HepG2 (cell line): Measurements from ENCODE around the gene KIF26B. TPM values are rescaled to one million over a fixed set of nuclear protein-coding genes. Genes with fewer than 3 reads are reported as not detected.

Experiments used
- ATAC-seq: fragments of 200-7000 bp; cut with Tn5 transposase; 3 replicates; pipeline ENCODE4 v1.9.1; 2020; ENCODE audit warnings: mild to moderate bottlenecking, moderate library complexity
- BruUV-seq: library from RNA; stranded (reverse); fragments of 400-500 nt; replicated peaks from 2 replicates; lab custom pipeline; 2021; lab: Mats Ljungman, UMichigan
- CTCF ChIA-PET: fragments of 300-600 bp; formaldehyde crosslinking; extraction: SDS; loops from one replicate; lab custom pipeline; 2021; ENCODE audit warnings: low total read pairs, inconsistent platforms, low intra/inter-chr PET ratio; lab: Yijun Ruan, JAX
- POLR2A ChIA-PET: fragments of 350-600 bp; sonication (Branson Sonifier 250); formaldehyde crosslinking; loops from one replicate; lab custom pipeline; 2020; ENCODE audit warnings: antibody characterized with exemption, inconsistent platforms; lab: Yijun Ruan, JAX
- DNase-seq: peaks from one replicate; pipeline ENCODE4 v3.0.0-alpha.2; 2015; ENCODE audit warnings: low spot score
- FAIRE-seq: peaks from 3 replicates; lab custom pipeline; 2011; peaks lifted over from hg19 to GRCh38; lab: Jason Lieb, UNC
- H2AFZ ChIP-seq: one replicate; pipeline ENCODE4 v1.6.1; 2011; ENCODE audit warnings: low read length, inconsistent platforms
- H3K27ac ChIP-seq: fragments of 300-600 bp; 3 replicates; pipeline ENCODE4 v1.8.0; 2011; ENCODE audit warnings: mixed run types, mild to moderate bottlenecking, mixed read lengths, low read length, inconsistent platforms; ENCODE audit not compliant: insufficient read depth; ENCODE audit errors: extremely low read length
- H3K27me3 ChIP-seq, 2 experiments: fragments of 200-600 bp in 1 of 2; 2 replicates in 1 of 2; 3 replicates in 1 of 2; pipeline versions ENCODE4 v1.6.0 to v1.8.0; 2011; ENCODE audit warnings: low read length in 2 of 2, mild to moderate bottlenecking in 2 of 2, moderate library complexity in 2 of 2, inconsistent platforms in 1 of 2; ENCODE audit not compliant: insufficient read depth in 2 of 2, control insufficient read depth in 1 of 2
- H3K36me3 ChIP-seq, 2 experiments: fragments of 200-600 bp in 1 of 2; replicated peaks in 1 of 2; 2 replicates in 1 of 2; 3 replicates in 1 of 2; pipeline versions ENCODE4 v1.5.1 to v1.8.0; 2011; ENCODE audit warnings: low read length in 2 of 2, inconsistent platforms in 1 of 2; ENCODE audit not compliant: insufficient read depth in 2 of 2, control insufficient read depth in 1 of 2
- H3K4me1 ChIP-seq: 2 replicates; pipeline ENCODE4 v1.5.1; 2012; ENCODE audit warnings: low read length, inconsistent platforms; ENCODE audit not compliant: insufficient read depth
- H3K4me2 ChIP-seq: 2 replicates; pipeline ENCODE4 v1.6.0; 2011; ENCODE audit warnings: low read depth, low read length, inconsistent platforms
- H3K4me3 ChIP-seq, 3 experiments: fragments of 200-600 bp in 1 of 3; sonication (generic), shearing (Covaris generic) in 1 of 3; replicated peaks in 1 of 3; 2 replicates each; pipeline ENCODE4 v1.5.1; 2011 to 2016; ENCODE audit warnings: low read length in 3 of 3, inconsistent platforms in 2 of 3, low read depth in 2 of 3, mild to moderate bottlenecking in 2 of 3, control low read depth in 1 of 3, mixed read lengths in 1 of 3; ENCODE audit not compliant: insufficient read depth in 1 of 3
- H3K79me2 ChIP-seq: one replicate; pipeline ENCODE4 v1.6.1; 2011; ENCODE audit warnings: low read length, inconsistent platforms; ENCODE audit not compliant: insufficient read depth
- H3K9ac ChIP-seq: 2 replicates; pipeline ENCODE4 v1.6.0; 2011; ENCODE audit warnings: mild to moderate bottlenecking, low read depth, low read length, inconsistent platforms; ENCODE audit not compliant: insufficient read depth
- H3K9me3 ChIP-seq: 2 replicates; pipeline ENCODE4 v1.5.1; 2012; ENCODE audit warnings: mild to moderate bottlenecking, low read length
- H4K20me1 ChIP-seq: 2 replicates; pipeline ENCODE4 v1.6.0; 2011; ENCODE audit warnings: inconsistent platforms, mild to moderate bottlenecking, low read length, moderate library complexity; ENCODE audit not compliant: insufficient read depth
- CHCHD3 ChIP-seq: sonication (generic); formaldehyde crosslinking; IDR thresholded peaks from 2 replicates; pipeline ENCODE4 v1.8.0; 2022; ENCODE audit warnings: mild to moderate bottlenecking, missing genetic modification reagents, moderate library complexity
- ZNF263 ChIP-seq: sonication (generic); formaldehyde crosslinking; IDR thresholded peaks from 2 replicates; pipeline ENCODE4 v1.4.0; 2020; ENCODE audit warnings: missing genetic modification reagents
- ZNF292 ChIP-seq: sonication (generic); formaldehyde crosslinking; IDR thresholded peaks from 2 replicates; pipeline ENCODE4 v1.8.1; 2022; ENCODE audit warnings: mild to moderate bottlenecking, low read depth, missing genetic modification reagents, borderline replicate concordance
- ZNF382 ChIP-seq: sonication (generic); formaldehyde crosslinking; IDR thresholded peaks from 2 replicates; pipeline ENCODE4 v1.5.0; 2020; ENCODE audit warnings: missing genetic modification reagents, mild to moderate bottlenecking, borderline replicate concordance
- ZNF549 ChIP-seq: sonication (generic); formaldehyde crosslinking; IDR thresholded peaks from 2 replicates; pipeline ENCODE4 v1.5.0; 2020; ENCODE audit warnings: missing genetic modification reagents
- ZNF607 ChIP-seq: sonication (generic); formaldehyde crosslinking; IDR thresholded peaks from 2 replicates; pipeline ENCODE4 v1.5.1; 2020; ENCODE audit warnings: missing genetic modification reagents, mild to moderate bottlenecking, borderline replicate concordance
- ZNF788 ChIP-seq: sonication (generic); formaldehyde crosslinking; IDR thresholded peaks from 2 replicates; pipeline ENCODE4 v1.5.0; 2020; ENCODE audit warnings: mild to moderate bottlenecking, missing genetic modification reagents, borderline replicate concordance
- WGBS: methylation state at CpG from one replicate; pipeline ENCODE4 v1.1.6; 2017; ENCODE audit warnings: low lambda C conversion rate; 5-methylcytosine and 5-hydroxymethylcytosine counted together
- in situ Hi-C: cut with HindIII; loops from 2 replicates; pipeline ENCODE4 v1.10.0; 2017; ENCODE audit warnings: low pct_unique_long_range_greater_than_20kb; ENCODE audit not compliant: extremely low pct_ligation_motif_present
- intact Hi-C: fragments of 100-400 bp; cut with micrococcal nuclease; formaldehyde crosslinking; loops from one replicate; pipeline ENCODE4 v1.10.0; 2022; ENCODE audit not compliant: unreplicated experiment
- polyA plus RNA-seq, 8 experiments: library from polyadenylated mRNA; depleted of rRNA in 3 of 8; stranded (reverse) in 7 of 8; unstranded in 1 of 8; fragments of >200 nt; fragmentation: Illumina TruSeq in 4 of 8; extraction: Trizol in 4 of 8; gene quantifications; 2 replicates each; pipeline versions ENCODE4 v1.2.1 to v1.2.3, GENCODE V29; 2011 to 2016; ENCODE audit warnings: low read depth in 4 of 8, missing spikeins in 1 of 8, mixed read lengths in 1 of 8; ENCODE audit not compliant: insufficient read depth in 1 of 8
- total RNA-seq, 5 experiments: library from RNA; depleted of rRNA; stranded (reverse); fragments of >200 nt; fragmentation: Illumina TruSeq; extraction: Trizol; gene quantifications; 2 replicates each; pipeline ENCODE4 v1.2.3, GENCODE V29; 2016; ENCODE audit warnings: low read depth in 1 of 5
- TF ChIP-seq, protein P1 (sequence below): sonication (generic); formaldehyde crosslinking; IDR thresholded peaks from 2 replicates; pipeline ENCODE4 v1.8.0; 2022; ENCODE audit warnings: mild to moderate bottlenecking, missing genetic modification reagents
- TF ChIP-seq, protein P2 (sequence below): sonication (generic); formaldehyde crosslinking; IDR thresholded peaks from 2 replicates; pipeline ENCODE4 v1.4.0; 2020; ENCODE audit warnings: missing genetic modification reagents, low read depth, mild to moderate bottlenecking, borderline replicate concordance
- TF ChIP-seq, protein P3 (sequence below): sonication (generic); formaldehyde crosslinking; IDR thresholded peaks from 2 replicates; pipeline ENCODE4 v1.5.1; 2020; ENCODE audit warnings: missing genetic modification reagents, mild to moderate bottlenecking, borderline replicate concordance
- TF ChIP-seq, protein P4 (sequence below): sonication (generic); formaldehyde crosslinking; IDR thresholded peaks from 2 replicates; pipeline ENCODE4 v1.8.0; 2022; ENCODE audit warnings: low read depth, missing genetic modification reagents
- TF ChIP-seq, protein P5 (sequence below): sonication (generic); formaldehyde crosslinking; conservative IDR thresholded peaks from 2 replicates; pipeline ENCODE4 v1.8.0; 2022; ENCODE audit warnings: low read depth, missing genetic modification reagents

The KIF26B gene
- total and polyA plus RNA-seq, 2 of the 13 experiments (the other 11 are each of a cell fraction or from before 2014, with no cell fraction given), result 0.08 to 0.09 TPM

DNA sequence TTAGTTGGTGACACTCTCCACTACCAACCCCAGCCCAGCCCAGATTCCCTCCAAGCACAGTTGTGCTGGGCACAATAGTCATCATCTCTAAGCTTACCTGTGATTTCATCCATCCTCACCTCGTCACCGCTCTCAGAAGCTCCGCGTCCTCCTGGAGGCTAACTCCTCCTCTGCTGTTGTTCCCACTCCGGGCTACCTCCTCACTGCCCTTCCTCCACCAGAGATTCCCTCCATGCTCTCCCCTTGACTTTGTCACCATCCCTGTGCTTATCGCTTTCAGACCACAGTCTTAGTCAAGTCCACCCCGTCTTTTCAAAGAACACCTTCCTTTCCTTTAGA lies 47.0 kb upstream of the KIF26B start:
- Histone ChIP-seq H3K79me2 (no peaks in the 10 kb centered on the region), H3K4me3 (peak overlapping the region; percentile 39 to 68 (median 55); a peak in 4 of 6 replicates), H3K9ac (peak overlapping the region; percentile 69), H2AFZ (no peak overlapping the region), H3K4me1 (peaks cover 53% of the 10 kb centered on the region), H3K27me3 (no peaks in the 10 kb centered on the region), H4K20me1 (no peaks in the 10 kb centered on the region), H3K27ac (peak overlapping the region; percentile 77), H3K36me3 (no peaks in the 10 kb centered on the region)
- no peak; the same call in 2 of the 3 replicates for ATAC-seq
- intact Hi-C loops, result loop anchor here (1.0 to 2.0 kb wide), 2 partner anchors 21 to 62 kb away; no protein-coding TSS in a partner anchor
- TF ChIP-seq CHCHD3 (CRISPR knock-in tag), result peak; percentile 5; the same call in 1 of the 2 replicates
- TF ChIP-seq, protein P1, sequence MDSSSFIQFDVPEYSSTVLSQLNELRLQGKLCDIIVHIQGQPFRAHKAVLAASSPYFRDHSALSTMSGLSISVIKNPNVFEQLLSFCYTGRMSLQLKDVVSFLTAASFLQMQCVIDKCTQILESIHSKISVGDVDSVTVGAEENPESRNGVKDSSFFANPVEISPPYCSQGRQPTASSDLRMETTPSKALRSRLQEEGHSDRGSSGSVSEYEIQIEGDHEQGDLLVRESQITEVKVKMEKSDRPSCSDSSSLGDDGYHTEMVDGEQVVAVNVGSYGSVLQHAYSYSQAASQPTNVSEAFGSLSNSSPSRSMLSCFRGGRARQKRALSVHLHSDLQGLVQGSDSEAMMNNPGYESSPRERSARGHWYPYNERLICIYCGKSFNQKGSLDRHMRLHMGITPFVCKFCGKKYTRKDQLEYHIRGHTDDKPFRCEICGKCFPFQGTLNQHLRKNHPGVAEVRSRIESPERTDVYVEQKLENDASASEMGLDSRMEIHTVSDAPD, result 0 out of 2 replicates have a peak, but pooled peaks have one; percentile 47
- TF ChIP-seq ZNF788 (CRISPR knock-in tag), result 0 out of 2 replicates have a peak, but pooled peaks have one; percentile 26
- TF ChIP-seq, protein P2, sequence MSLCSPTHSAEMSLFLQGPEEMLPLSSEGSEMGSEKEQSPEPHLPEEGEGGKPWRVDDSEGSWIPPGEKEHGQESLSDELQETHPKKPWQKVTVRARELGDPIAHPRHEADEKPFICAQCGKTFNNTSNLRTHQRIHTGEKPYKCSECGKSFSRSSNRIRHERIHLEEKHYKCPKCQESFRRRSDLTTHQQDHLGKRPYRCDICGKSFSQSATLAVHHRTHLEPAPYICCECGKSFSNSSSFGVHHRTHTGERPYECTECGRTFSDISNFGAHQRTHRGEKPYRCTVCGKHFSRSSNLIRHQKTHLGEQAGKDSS (CRISPR knock-in tag), result 0 out of 2 replicates have a peak, but pooled peaks have one; percentile 14
- TF ChIP-seq, protein P3, sequence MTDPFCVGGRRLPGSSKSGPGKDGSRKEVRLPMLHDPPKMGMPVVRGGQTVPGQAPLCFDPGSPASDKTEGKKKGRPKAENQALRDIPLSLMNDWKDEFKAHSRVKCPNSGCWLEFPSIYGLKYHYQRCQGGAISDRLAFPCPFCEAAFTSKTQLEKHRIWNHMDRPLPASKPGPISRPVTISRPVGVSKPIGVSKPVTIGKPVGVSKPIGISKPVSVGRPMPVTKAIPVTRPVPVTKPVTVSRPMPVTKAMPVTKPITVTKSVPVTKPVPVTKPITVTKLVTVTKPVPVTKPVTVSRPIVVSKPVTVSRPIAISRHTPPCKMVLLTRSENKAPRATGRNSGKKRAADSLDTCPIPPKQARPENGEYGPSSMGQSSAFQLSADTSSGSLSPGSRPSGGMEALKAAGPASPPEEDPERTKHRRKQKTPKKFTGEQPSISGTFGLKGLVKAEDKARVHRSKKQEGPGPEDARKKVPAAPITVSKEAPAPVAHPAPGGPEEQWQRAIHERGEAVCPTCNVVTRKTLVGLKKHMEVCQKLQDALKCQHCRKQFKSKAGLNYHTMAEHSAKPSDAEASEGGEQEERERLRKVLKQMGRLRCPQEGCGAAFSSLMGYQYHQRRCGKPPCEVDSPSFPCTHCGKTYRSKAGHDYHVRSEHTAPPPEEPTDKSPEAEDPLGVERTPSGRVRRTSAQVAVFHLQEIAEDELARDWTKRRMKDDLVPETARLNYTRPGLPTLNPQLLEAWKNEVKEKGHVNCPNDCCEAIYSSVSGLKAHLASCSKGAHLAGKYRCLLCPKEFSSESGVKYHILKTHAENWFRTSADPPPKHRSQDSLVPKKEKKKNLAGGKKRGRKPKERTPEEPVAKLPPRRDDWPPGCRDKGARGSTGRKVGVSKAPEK (CRISPR knock-in tag), result peak; percentile 81; the same call in 1 of the 2 replicates
- 0 out of 2 replicates have a peak, but pooled peaks have one; percentile 22 for TF ChIP-seq ZNF607
- TF ChIP-seq, protein P4, sequence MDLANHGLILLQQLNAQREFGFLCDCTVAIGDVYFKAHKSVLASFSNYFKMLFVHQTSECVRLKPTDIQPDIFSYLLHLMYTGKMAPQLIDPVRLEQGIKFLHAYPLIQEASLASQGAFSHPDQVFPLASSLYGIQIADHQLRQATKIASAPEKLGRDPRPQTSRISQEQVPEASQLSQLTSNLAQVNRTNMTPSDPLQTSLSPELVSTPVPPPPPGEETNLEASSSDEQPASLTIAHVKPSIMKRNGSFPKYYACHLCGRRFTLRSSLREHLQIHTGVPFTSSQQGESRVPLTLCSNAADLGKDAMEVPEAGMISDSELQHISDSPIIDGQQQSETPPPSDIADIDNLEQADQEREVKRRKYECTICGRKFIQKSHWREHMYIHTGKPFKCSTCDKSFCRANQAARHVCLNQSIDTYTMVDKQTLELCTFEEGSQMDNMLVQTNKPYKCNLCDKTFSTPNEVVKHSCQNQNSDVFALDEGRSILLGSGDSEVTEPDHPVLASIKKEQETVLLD (CRISPR knock-in tag), result no peak
- 0 out of 2 replicates have a peak, but pooled peaks have one; percentile 9 for TF ChIP-seq ZNF292 (CRISPR knock-in tag)
- TF ChIP-seq ZNF382 (CRISPR knock-in tag), result no peak
- TF ChIP-seq ZNF549 (CRISPR knock-in tag), result no peak
- TF ChIP-seq, protein P5, sequence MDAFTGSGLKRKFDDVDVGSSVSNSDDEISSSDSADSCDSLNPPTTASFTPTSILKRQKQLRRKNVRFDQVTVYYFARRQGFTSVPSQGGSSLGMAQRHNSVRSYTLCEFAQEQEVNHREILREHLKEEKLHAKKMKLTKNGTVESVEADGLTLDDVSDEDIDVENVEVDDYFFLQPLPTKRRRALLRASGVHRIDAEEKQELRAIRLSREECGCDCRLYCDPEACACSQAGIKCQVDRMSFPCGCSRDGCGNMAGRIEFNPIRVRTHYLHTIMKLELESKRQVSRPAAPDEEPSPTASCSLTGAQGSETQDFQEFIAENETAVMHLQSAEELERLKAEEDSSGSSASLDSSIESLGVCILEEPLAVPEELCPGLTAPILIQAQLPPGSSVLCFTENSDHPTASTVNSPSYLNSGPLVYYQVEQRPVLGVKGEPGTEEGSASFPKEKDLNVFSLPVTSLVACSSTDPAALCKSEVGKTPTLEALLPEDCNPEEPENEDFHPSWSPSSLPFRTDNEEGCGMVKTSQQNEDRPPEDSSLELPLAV, result no peak
- peak; percentile 82 for TF ChIP-seq ZNF263 (CRISPR knock-in tag)
- TF ChIP-seq, all 625 proteins: peak for 8
- 14% methylated on average over 7 of the region's 7 CpGs for WGBS
- CTCF ChIA-PET, result no interaction called here
- BruUV-seq, result no TSS peak
- Histone ChIP-seq H3K9me3 (no peaks in the 10 kb centered on the region), H3K4me2 (peak overlapping the region; percentile 83)
- FAIRE-seq (no peak), DNase-seq (no peak)
- in situ Hi-C loops, result no loop called here
- POLR2A ChIA-PET, result interaction anchor here (0.6 to 1.8 kb wide), 5 partner anchors 11 to 223 kb away, joined by 3 to 10 read pairs (median 3); no protein-coding TSS in a partner anchor
